ENCODE results near the gene COL11A2. TPM values are rescaled to one million over a fixed set of nuclear protein-coding genes. Genes with fewer than 3 reads are reported as not detected.

The COL11A2 gene
- total RNA-seq, 1 experiment from 2014 or later, result 2.3 TPM

DNA sequence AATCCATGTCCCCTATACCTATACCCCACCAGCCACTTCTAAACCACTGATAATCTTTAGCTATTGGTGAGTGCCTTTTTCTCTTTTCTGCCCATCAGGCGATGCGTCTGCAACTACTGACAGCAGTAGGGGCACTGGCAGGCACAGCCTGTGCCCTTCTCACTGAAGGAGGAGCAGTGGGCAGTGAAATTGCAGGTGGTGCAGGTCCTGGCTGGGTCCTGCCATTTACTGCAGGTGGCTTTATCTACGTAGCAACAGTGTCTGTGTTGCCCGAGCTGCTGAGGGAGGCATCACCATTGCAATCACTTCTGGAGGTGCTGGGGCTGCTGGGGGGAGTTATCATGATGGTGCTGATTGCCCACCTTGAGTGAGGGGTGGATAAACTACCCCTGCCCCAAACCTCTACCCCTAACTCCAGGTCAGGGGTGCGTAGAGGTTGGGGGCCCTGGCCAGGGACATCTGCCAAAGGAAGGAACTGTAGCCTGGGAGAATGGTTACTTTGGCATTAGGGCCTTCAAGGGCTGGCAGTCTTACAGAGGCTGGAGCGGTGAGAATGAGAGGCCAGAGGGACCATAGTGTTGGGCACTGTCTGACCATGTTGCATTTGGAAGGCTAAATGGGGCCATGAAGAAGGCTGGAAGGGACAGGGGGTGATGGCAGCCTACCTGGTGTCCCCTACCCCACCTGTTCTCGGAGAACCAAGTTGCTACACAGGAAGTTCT, 11.3 kb upstream of the COL11A2 start:
- peaks cover 4% of the 10 kb centered on the region; the same call in 1 of the 2 replicates for H3K79me2 ChIP-seq (ENCODE audit: insufficient read depth, low read length)
- peaks cover 25 to 34% (median 28%) of the 10 kb centered on the region in 3 experiments for H3K36me3 Mint-ChIP-seq (ENCODE audit: insufficient read depth in 1 of 3, low read depth in 3 of 3)
- H2BK20ac ChIP-seq (ENCODE audit: low read depth, low read length, poor library complexity, severe bottlenecking), result no peak overlapping the region
- WGBS (ENCODE audit: extremely low coverage, insufficient read length, low lambda C conversion rate), result no CpG with 5 or more reads among the region's 7 CpGs
- no peak overlapping the region for H3K14ac ChIP-seq (ENCODE audit: insufficient read depth, low read length)
- no peak overlapping the region for H4K91ac ChIP-seq (ENCODE audit: insufficient read length, low read depth, low read length)
- no peak overlapping the region for H3K56ac ChIP-seq (ENCODE audit: insufficient read length, low read depth, low read length)
- H3K27me3 ChIP-seq (ENCODE audit: insufficient read depth, low read length), result peaks cover 23% of the 10 kb centered on the region; the same call in 1 of the 2 replicates
- no peak overlapping the region for H3K23ac ChIP-seq (ENCODE audit: insufficient read length, low read depth, low read length)
- peaks cover 26% of the 10 kb centered on the region for H3K23me2 ChIP-seq (ENCODE audit: insufficient read length, low read depth, low read length, poor library complexity, severe bottlenecking)
- H3K4me2 ChIP-seq (ENCODE audit: insufficient read depth, insufficient read length, low read length), result peak overlapping the region; percentile 9
- no peak overlapping the region for H2AFZ ChIP-seq (ENCODE audit: low read length)
- no peak overlapping the region for H3K27ac ChIP-seq (ENCODE audit: insufficient read length, low read depth, low read length)
- peaks cover 31% of the 10 kb centered on the region for H3K27me3 Mint-ChIP-seq (ENCODE audit: low read depth)
- TF ChIP-seq, protein P1, sequence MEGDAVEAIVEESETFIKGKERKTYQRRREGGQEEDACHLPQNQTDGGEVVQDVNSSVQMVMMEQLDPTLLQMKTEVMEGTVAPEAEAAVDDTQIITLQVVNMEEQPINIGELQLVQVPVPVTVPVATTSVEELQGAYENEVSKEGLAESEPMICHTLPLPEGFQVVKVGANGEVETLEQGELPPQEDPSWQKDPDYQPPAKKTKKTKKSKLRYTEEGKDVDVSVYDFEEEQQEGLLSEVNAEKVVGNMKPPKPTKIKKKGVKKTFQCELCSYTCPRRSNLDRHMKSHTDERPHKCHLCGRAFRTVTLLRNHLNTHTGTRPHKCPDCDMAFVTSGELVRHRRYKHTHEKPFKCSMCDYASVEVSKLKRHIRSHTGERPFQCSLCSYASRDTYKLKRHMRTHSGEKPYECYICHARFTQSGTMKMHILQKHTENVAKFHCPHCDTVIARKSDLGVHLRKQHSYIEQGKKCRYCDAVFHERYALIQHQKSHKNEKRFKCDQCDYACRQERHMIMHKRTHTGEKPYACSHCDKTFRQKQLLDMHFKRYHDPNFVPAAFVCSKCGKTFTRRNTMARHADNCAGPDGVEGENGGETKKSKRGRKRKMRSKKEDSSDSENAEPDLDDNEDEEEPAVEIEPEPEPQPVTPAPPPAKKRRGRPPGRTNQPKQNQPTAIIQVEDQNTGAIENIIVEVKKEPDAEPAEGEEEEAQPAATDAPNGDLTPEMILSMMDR (conservative IDR thresholded peaks at IDR 0.05), result no peak
- peaks cover 44 to 52% of the 10 kb centered on the region in 2 experiments for H3K4me1 Mint-ChIP-seq
- H3K9ac ChIP-seq (ENCODE audit: extremely low read depth, insufficient read length, low read length), result no peak overlapping the region
- H3K4ac ChIP-seq (ENCODE audit: low read depth, low read length), result no peak overlapping the region
- no peak overlapping the region for H3T11ph ChIP-seq (ENCODE audit: low read length)
- no peaks in the 10 kb centered on the region for H3K9me3 ChIP-seq (ENCODE audit: control insufficient read depth, low read depth, low read length)
- no peak overlapping the region for H4K8ac ChIP-seq (replicated peaks; ENCODE audit: insufficient read length, low read depth, low read length)
- no peak overlapping the region for H2BK5ac ChIP-seq (ENCODE audit: insufficient read length, low read length)
- DNase-seq, result no peak
- H4K20me1 ChIP-seq (ENCODE audit: control insufficient read depth, insufficient read depth, insufficient read length), result no peaks in the 10 kb centered on the region
- no peak overlapping the region for H4K5ac ChIP-seq (ENCODE audit: insufficient read length, low read depth, low read length)
- H2BK12ac ChIP-seq (ENCODE audit: insufficient read length, low read depth, low read length), result no peak overlapping the region
- H2AK5ac ChIP-seq (ENCODE audit: insufficient read length, low read length), result no peak overlapping the region
- peak overlapping the region in 1 of 3 experiments; percentile 39; a peak in 3 of 7 replicates for H3K27ac Mint-ChIP-seq
- peak overlapping the region; percentile 96 to 99 for H3K4me3 Mint-ChIP-seq
- H3K79me1 ChIP-seq (ENCODE audit: insufficient read depth, low read depth, low read length, poor library complexity, severe bottlenecking), result no peaks in the 10 kb centered on the region
- H3K9me3 Mint-ChIP-seq, result no peaks in the 10 kb centered on the region; a peak in 1 of 5 replicates
- no peak overlapping the region for H3K18ac ChIP-seq (ENCODE audit: insufficient read length, low read depth, low read length)
- H2BK120ac ChIP-seq (ENCODE audit: low read depth, low read length, poor library complexity, severe bottlenecking), result no peak overlapping the region
- peaks cover 15% of the 10 kb centered on the region; the same call in 1 of the 2 replicates for H3K4me1 ChIP-seq (ENCODE audit: insufficient read depth, low read length)
- no peak overlapping the region for H2BK15ac ChIP-seq (ENCODE audit: low read depth, low read length)
